Activated naive CD8-positive, alpha-beta T cell treated with anti-CD3 and anti-CD28 coated beads, Interleukin-2, amount 10 ng/mL, durations not matched to agents 7 days and 5 days (primary cell): ENCODE measurements around the gene RSL1D1. TPM values are rescaled to one million over a fixed set of nuclear protein-coding genes. Genes with fewer than 3 reads are reported as not detected.

ENCODE experiments used
- ATAC-seq: fragments of 150-1000 bp; cut with Tn5 transposase; one replicate; pipeline ENCODE4 v1.10.0; 2021; ENCODE audit warnings: low read depth, moderate library complexity
- POLR2A ChIA-PET: fragments of 350-600 bp; sonication (Branson Sonifier 250); formaldehyde crosslinking; loops from one replicate; lab custom pipeline; 2021; ENCODE audit warnings: antibody characterized with exemption; lab: Charles Lee
- DNase-seq: peaks from one replicate; pipeline ENCODE4 v3.0.0; 2021
- H3K27ac Mint-ChIP-seq: one replicate; pipeline ENCODE4 v1.8.0; 2022; ENCODE audit warnings: mild to moderate bottlenecking, mixed read lengths
- H3K27me3 Mint-ChIP-seq: one replicate; pipeline ENCODE4 v1.8.0; 2022; ENCODE audit warnings: mild to moderate bottlenecking, moderate library complexity, mixed read lengths
- H3K36me3 Mint-ChIP-seq: one replicate; pipeline ENCODE4 v1.8.0; 2021; ENCODE audit warnings: mild to moderate bottlenecking, mixed read lengths
- H3K4me1 Mint-ChIP-seq: one replicate; pipeline ENCODE4 v1.8.0; 2021; ENCODE audit warnings: mixed read lengths
- H3K4me3 Mint-ChIP-seq: one replicate; pipeline ENCODE4 v1.8.0; 2022; ENCODE audit warnings: mild to moderate bottlenecking, moderate library complexity, mixed read lengths
- H3K9me3 Mint-ChIP-seq: one replicate; pipeline ENCODE4 v1.8.0; 2021; ENCODE audit warnings: mixed read lengths
- total RNA-seq, 2 experiments: library from RNA; stranded (reverse); gene quantifications; one replicate each; pipeline ENCODE4 v1.2.3, GENCODE V29; 2021

Gene RSL1D1
- total RNA-seq = 100 to 1,000 TPM; 159 to 165 TPM

GRCh38 chr16:11851294-11852091 lies at the start of gene RSL1D1:
Gene RSL1D1, minus strand, starts transcription at chr16:11851542. Its CDS starts 30 bp downstream, at chr16:11851512.
- H3K27me3 Mint-ChIP-seq = no peaks in the 10 kb centered on the region
- peak within 1 kb of the TSS; percentile 97 for H3K4me3 Mint-ChIP-seq
- POLR2A ChIA-PET = interaction anchor here (0.6 to 1.9 kb wide), 6 partner anchors 13 to 69 kb away, joined by 3 to 10 read pairs (median 5); partner anchors contain the start of genes GSPT1 and ZC3H7A
- peak within 1 kb of the TSS; percentile 97 for H3K27ac Mint-ChIP-seq
- ATAC-seq (peak; percentile 85), DNase-seq (peak; percentile 98)
- H3K36me3 Mint-ChIP-seq = peaks cover 27% of the 10 kb centered on the region
- no peaks in the 10 kb centered on the region for H3K9me3 Mint-ChIP-seq
- peaks cover 28% of the 10 kb centered on the region for H3K4me1 Mint-ChIP-seq

GRCh38 chr16:11901091-11901490 lies 49.7 kb upstream of the RSL1D1 start:
- Mint-ChIP-seq H3K36me3 (peaks cover 4% of the 10 kb centered on the region), H3K27me3 (no peaks in the 10 kb centered on the region), H3K27ac (peak overlapping the region; percentile 29), H3K4me3 (no peak overlapping the region), H3K9me3 (no peaks in the 10 kb centered on the region), H3K4me1 (peaks cover 17% of the 10 kb centered on the region)
- ATAC-seq (no peak), DNase-seq (no peak)
- POLR2A ChIA-PET = no interaction called here

GRCh38 chr16:11896486-11897176 lies 45.3 kb upstream of the RSL1D1 start:
- H3K4me1 Mint-ChIP-seq = peaks cover 13% of the 10 kb centered on the region
- H3K27ac Mint-ChIP-seq = no peak overlapping the region
- peaks cover 13% of the 10 kb centered on the region for H3K36me3 Mint-ChIP-seq
- ATAC-seq (no peak), DNase-seq (no peak)
- H3K27me3 Mint-ChIP-seq = no peaks in the 10 kb centered on the region
- no peak overlapping the region for H3K4me3 Mint-ChIP-seq
- no peaks in the 10 kb centered on the region for H3K9me3 Mint-ChIP-seq
- POLR2A ChIA-PET = no interaction called here

GRCh38 chr16:11893571-11893970 lies 42.2 kb upstream of the RSL1D1 start:
- H3K9me3 Mint-ChIP-seq = no peaks in the 10 kb centered on the region
- POLR2A ChIA-PET = no interaction called here
- DNase-seq = no peak
- H3K4me1 Mint-ChIP-seq = peaks cover 1% of the 10 kb centered on the region
- H3K27me3 Mint-ChIP-seq = no peaks in the 10 kb centered on the region
- peaks cover 14% of the 10 kb centered on the region for H3K36me3 Mint-ChIP-seq
- H3K4me3 Mint-ChIP-seq = no peak overlapping the region
- no peak overlapping the region for H3K27ac Mint-ChIP-seq
- ATAC-seq = no peak

- ATAC-seq (no peak), DNase-seq (no peak)
- H3K36me3 Mint-ChIP-seq = peaks cover 14% of the 10 kb centered on the region
- H3K4me1 Mint-ChIP-seq = peaks cover 1% of the 10 kb centered on the region
- H3K27ac Mint-ChIP-seq = no peak overlapping the region
- no peak overlapping the region for H3K4me3 Mint-ChIP-seq
- POLR2A ChIA-PET = interaction anchor here (0.7 kb wide), 1 partner anchor 20 kb away, joined by 3 read pairs; no protein-coding TSS in a partner anchor
- no peaks in the 10 kb centered on the region for H3K9me3 Mint-ChIP-seq
- no peaks in the 10 kb centered on the region for H3K27me3 Mint-ChIP-seq
Measured at GRCh38 chr16:11892761-11893160, 41.4 kb upstream of the RSL1D1 start.

GRCh38 chr16:11890231-11890965 lies 39.1 kb upstream of the RSL1D1 start:
- H3K27ac Mint-ChIP-seq = no peak overlapping the region
- no peak for ATAC-seq
- H3K4me3 Mint-ChIP-seq = no peak overlapping the region
- peaks cover 22% of the 10 kb centered on the region for H3K36me3 Mint-ChIP-seq
- no peak for DNase-seq
- H3K27me3 Mint-ChIP-seq = no peaks in the 10 kb centered on the region
- POLR2A ChIA-PET = no interaction called here
- H3K4me1 Mint-ChIP-seq = no peaks in the 10 kb centered on the region
- no peaks in the 10 kb centered on the region for H3K9me3 Mint-ChIP-seq

- H3K36me3 Mint-ChIP-seq = peaks cover 21% of the 10 kb centered on the region
- H3K27ac Mint-ChIP-seq = no peak overlapping the region
- ATAC-seq (no peak), DNase-seq (no peak)
- no peaks in the 10 kb centered on the region for H3K4me1 Mint-ChIP-seq
- no peaks in the 10 kb centered on the region for H3K9me3 Mint-ChIP-seq
- no peak overlapping the region for H3K4me3 Mint-ChIP-seq
- no peaks in the 10 kb centered on the region for H3K27me3 Mint-ChIP-seq
- POLR2A ChIA-PET = interaction anchor here (0.7 kb wide), 1 partner anchor 9 kb away, joined by 4 read pairs; no protein-coding TSS in a partner anchor
Measured at GRCh38 chr16:11886881-11887280, 35.5 kb upstream of the RSL1D1 start.

- Mint-ChIP-seq H3K4me1 (peaks cover 3% of the 10 kb centered on the region), H3K36me3 (peaks cover 24% of the 10 kb centered on the region), H3K9me3 (no peaks in the 10 kb centered on the region), H3K27ac (no peak overlapping the region), H3K4me3 (no peak overlapping the region), H3K27me3 (no peaks in the 10 kb centered on the region)
- DNase-seq = no peak
- no peak for ATAC-seq
- POLR2A ChIA-PET = no interaction called here
Measured at GRCh38 chr16:11884035-11884434, 32.7 kb upstream of the RSL1D1 start.

- ATAC-seq (no peak), DNase-seq (no peak)
- Mint-ChIP-seq H3K36me3 (peaks cover 23% of the 10 kb centered on the region), H3K27ac (peak overlapping the region; percentile 45), H3K27me3 (no peaks in the 10 kb centered on the region), H3K4me3 (no peak overlapping the region), H3K9me3 (no peaks in the 10 kb centered on the region), H3K4me1 (peaks cover 4% of the 10 kb centered on the region)
- POLR2A ChIA-PET = no interaction called here
Measured at GRCh38 chr16:11880007-11880406, 28.7 kb upstream of the RSL1D1 start.

- DNase-seq = no peak
- peaks cover 5% of the 10 kb centered on the region for H3K4me1 Mint-ChIP-seq
- H3K27ac Mint-ChIP-seq = no peak overlapping the region
- POLR2A ChIA-PET = no interaction called here
- no peak for ATAC-seq
- no peaks in the 10 kb centered on the region for H3K27me3 Mint-ChIP-seq
- H3K9me3 Mint-ChIP-seq = no peaks in the 10 kb centered on the region
- peaks cover 22% of the 10 kb centered on the region for H3K36me3 Mint-ChIP-seq
- H3K4me3 Mint-ChIP-seq = no peak overlapping the region
Measured at GRCh38 chr16:11877374-11877773, 26.0 kb upstream of the RSL1D1 start.

GRCh38 chr16:11876306-11876705 lies 25.0 kb upstream of the RSL1D1 start:
- no peaks in the 10 kb centered on the region for H3K27me3 Mint-ChIP-seq
- no peak overlapping the region for H3K4me3 Mint-ChIP-seq
- no peaks in the 10 kb centered on the region for H3K9me3 Mint-ChIP-seq
- DNase-seq (no peak), ATAC-seq (no peak)
- peaks cover 22% of the 10 kb centered on the region for H3K36me3 Mint-ChIP-seq
- no peak overlapping the region for H3K27ac Mint-ChIP-seq
- POLR2A ChIA-PET = no interaction called here
- H3K4me1 Mint-ChIP-seq = peaks cover 5% of the 10 kb centered on the region

- Mint-ChIP-seq H3K9me3 (no peaks in the 10 kb centered on the region), H3K36me3 (peaks cover 22% of the 10 kb centered on the region), H3K4me1 (peaks cover 5% of the 10 kb centered on the region), H3K27me3 (no peaks in the 10 kb centered on the region), H3K4me3 (no peak overlapping the region), H3K27ac (no peak overlapping the region)
- ATAC-seq (no peak), DNase-seq (no peak)
- POLR2A ChIA-PET = interaction anchor here (0.5 kb wide), 1 partner anchor 36 kb away, joined by 3 read pairs; no protein-coding TSS in a partner anchor
Measured at GRCh38 chr16:11875721-11876120, 24.4 kb upstream of the RSL1D1 start.

- H3K27ac Mint-ChIP-seq = no peak overlapping the region
- H3K4me1 Mint-ChIP-seq = peaks cover 5% of the 10 kb centered on the region
- H3K4me3 Mint-ChIP-seq = no peak overlapping the region
- POLR2A ChIA-PET = no interaction called here
- DNase-seq (no peak), ATAC-seq (no peak)
- no peaks in the 10 kb centered on the region for H3K9me3 Mint-ChIP-seq
- peaks cover 18% of the 10 kb centered on the region for H3K36me3 Mint-ChIP-seq
- H3K27me3 Mint-ChIP-seq = no peaks in the 10 kb centered on the region
Measured at GRCh38 chr16:11871193-11871592, 19.9 kb upstream of the RSL1D1 start.
